Spinal cord (tissue), 10 donors: ENCODE data around the gene RFPL4A. TPM values are rescaled to one million over a fixed set of nuclear protein-coding genes. Genes with fewer than 3 reads are reported as not detected.
"Not testable (repeated sequence)": the region's sequence is repeated elsewhere in the genome, so short reads cannot be mapped to it uniquely, and the experiment has no call there.

Experiments
- DNase-seq, 6 donors: peaks; one replicate each; pipeline versions ENCODE4 v3.0.0 to v3.0.0-alpha.2; 2013 to 2015; ENCODE audit warnings: low spot score in 6 of 6, low read depth in 4 of 6
- H3K27ac ChIP-seq: one replicate; pipeline ENCODE4 v1.5.1; 2013; ENCODE audit warnings: low read depth, low read length, control low read depth
- H3K27me3 ChIP-seq: one replicate; pipeline ENCODE4 v1.6.1; 2013; ENCODE audit warnings: low read length; ENCODE audit not compliant: control insufficient read depth, insufficient read depth
- H3K36me3 ChIP-seq: one replicate; pipeline ENCODE4 v1.6.1; 2013; ENCODE audit warnings: low read length; ENCODE audit not compliant: control insufficient read depth, insufficient read depth
- H3K4me1 ChIP-seq: one replicate; pipeline ENCODE4 v1.6.1; 2013; ENCODE audit warnings: low read length; ENCODE audit not compliant: control insufficient read depth, insufficient read depth
- H3K4me3 ChIP-seq: one replicate; pipeline ENCODE4 v1.5.1; 2013; ENCODE audit warnings: low read depth, low read length, control low read depth
- H3K9me3 ChIP-seq: one replicate; pipeline ENCODE4 v1.6.1; 2013; ENCODE audit warnings: low read length; ENCODE audit not compliant: control insufficient read depth, insufficient read depth
- WGBS: methylation state at CpG from one replicate; pipeline ENCODE4 v1.1.5; 2013; ENCODE audit warnings: missing lambda C conversion rate; ENCODE audit not compliant: insufficient coverage; 5-methylcytosine and 5-hydroxymethylcytosine counted together
- long read RNA-seq, 4 donors: transcript quantifications; one replicate each; lab custom pipeline, GENCODE V29; 2026
- polyA plus RNA-seq, 2 donors: library from polyadenylated mRNA; unstranded; fragments of 120-200 nt; gene quantifications; one replicate each; pipeline ENCODE4 v1.2.1, GENCODE V29; 2013; ENCODE audit not compliant: insufficient read length in 2 of 2
- total RNA-seq, 2 donors: library from RNA; depleted of rRNA in 1 of 2; stranded (reverse); fragments of 120-200 nt in 1 of 2; fragments of >200 nt in 1 of 2; gene quantifications; one replicate each; pipeline versions ENCODE4 v1.2.3 to v1.2.4, GENCODE V29; 2013 to 2014
- donor health status: healthy.

The RFPL4A gene
- total RNA-seq (not detected), polyA plus RNA-seq (not detected)
- long read RNA-seq, donor 1: 0 reads
- long read RNA-seq, donor 2: 0 reads
- long read RNA-seq, donor 3: 0 reads
- long read RNA-seq, donor 4: 0 reads

DNA sequence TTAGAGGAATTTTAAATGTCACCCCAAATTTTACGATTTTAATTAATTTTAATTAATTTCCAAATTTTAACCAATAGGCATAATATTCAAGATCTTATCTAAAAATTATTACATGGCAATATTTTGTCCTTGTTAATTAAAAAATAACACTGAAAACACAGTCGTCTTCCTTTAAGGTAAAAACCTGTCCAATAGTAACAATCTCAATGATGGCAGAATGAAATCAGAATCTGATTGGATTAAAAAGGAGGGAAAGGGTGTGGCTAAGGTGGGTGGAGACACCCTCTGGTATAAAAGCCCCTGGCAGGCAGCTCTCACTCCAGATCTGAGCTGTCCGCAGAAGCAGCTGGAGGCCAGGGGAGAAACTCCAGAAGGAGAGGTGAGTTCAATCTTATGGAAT is at the start of gene RFPL4A:
Gene RFPL4A, plus strand, starts transcription at position 301 of the 400 bp plus-strand sequence. CDS start 2,704 bp downstream, outside the sequence.
- not testable (repeated sequence) for H3K4me1 ChIP-seq, H3K36me3 ChIP-seq, DNase-seq, H3K27me3 ChIP-seq, H3K9me3 ChIP-seq, H3K27ac ChIP-seq, H3K4me3 ChIP-seq
- 83% methylated on average over 1 of the region's 3 CpGs for WGBS

DNA sequence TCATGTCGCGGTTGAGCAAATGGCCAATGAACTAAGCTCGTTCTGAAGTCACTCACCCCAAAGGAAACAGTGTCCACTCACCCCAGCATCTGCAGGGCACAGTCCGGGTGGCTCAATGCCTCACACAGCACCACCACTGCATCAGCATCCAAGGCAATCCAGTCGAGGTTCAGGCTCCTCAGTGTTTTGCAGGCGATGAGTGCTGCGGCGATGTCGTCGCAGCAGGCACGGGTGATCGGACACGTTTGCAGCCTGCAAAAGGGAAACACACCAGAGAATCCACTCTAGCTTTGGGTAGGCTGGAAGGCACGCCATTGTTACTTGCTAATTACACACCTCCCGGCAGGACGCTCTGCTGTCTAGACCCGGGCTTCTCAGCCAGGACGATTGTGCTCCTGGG is 47.2 kb upstream of the RFPL4A start:
- Histone ChIP-seq H3K27me3 (no peaks in the 10 kb centered on the region), H3K9me3 (no peaks in the 10 kb centered on the region), H3K36me3 (no peaks in the 10 kb centered on the region), H3K4me3 (no peak overlapping the region), H3K4me1 (no peaks in the 10 kb centered on the region), H3K27ac (no peak overlapping the region)
- no peak for DNase-seq
- WGBS: 82% methylated on average over 18 of the region's 18 CpGs

GRCh38 chr19:55712804-55713631 is 45.9 kb upstream of the RFPL4A start:
- no peak overlapping the region for H3K27ac ChIP-seq
- 60% methylated on average over 1 of the region's 3 CpGs for WGBS
- H3K4me3 ChIP-seq: no peak overlapping the region
- no peaks in the 10 kb centered on the region for H3K36me3 ChIP-seq
- no peak for DNase-seq
- H3K27me3 ChIP-seq: no peaks in the 10 kb centered on the region
- H3K9me3 ChIP-seq: no peaks in the 10 kb centered on the region
- H3K4me1 ChIP-seq: no peaks in the 10 kb centered on the region

- no peak overlapping the region for H3K4me3 ChIP-seq
Observed at GRCh38 chr19:55716531-55716930, 42.4 kb upstream of the RFPL4A start.

DNA sequence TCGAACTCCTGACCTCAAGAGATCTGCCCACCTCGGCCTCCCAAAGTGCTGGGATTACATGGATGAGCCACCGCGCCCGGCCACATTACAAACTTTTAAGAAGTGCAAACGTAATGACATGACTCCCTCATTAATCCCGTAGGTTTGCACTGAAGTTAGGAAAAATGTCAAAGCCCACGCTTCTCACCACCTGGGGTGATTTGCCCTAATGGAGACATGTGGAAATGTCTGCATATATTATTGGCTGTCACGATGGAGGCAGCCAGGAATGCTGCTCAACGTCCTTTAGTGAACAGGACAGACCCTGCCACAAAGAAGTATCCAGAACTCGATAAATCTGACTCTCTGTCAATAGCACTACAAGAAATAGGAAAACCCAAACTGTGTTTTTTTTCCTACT is 41.6 kb upstream of the RFPL4A start:
- DNase-seq: no peak
- WGBS: 89% methylated on average over 7 of the region's 11 CpGs
- Histone ChIP-seq H3K27ac (no peak overlapping the region), H3K4me1 (no peaks in the 10 kb centered on the region), H3K4me3 (no peak overlapping the region), H3K36me3 (no peaks in the 10 kb centered on the region), H3K27me3 (no peaks in the 10 kb centered on the region), H3K9me3 (no peaks in the 10 kb centered on the region)

More at GRCh38 chr19:55716531-55716930, 42.4 kb upstream of the RFPL4A start:
- H3K9me3 ChIP-seq: no peaks in the 10 kb centered on the region
- WGBS: 85% methylated on average over 15 of the region's 15 CpGs
- no peaks in the 10 kb centered on the region for H3K27me3 ChIP-seq
- H3K4me1 ChIP-seq: no peaks in the 10 kb centered on the region
- H3K27ac ChIP-seq: no peak overlapping the region
- no peak for DNase-seq
- no peaks in the 10 kb centered on the region for H3K36me3 ChIP-seq

GRCh38 chr19:55717879-55718711 is 40.8 kb upstream of the RFPL4A start:
- H3K36me3 ChIP-seq, H3K9me3 ChIP-seq, H3K4me3 ChIP-seq, DNase-seq, H3K27me3 ChIP-seq, H3K27ac ChIP-seq, H3K4me1 ChIP-seq: not testable (repeated sequence)
- 57% methylated on average over 1 of the region's 13 CpGs for WGBS

- Histone ChIP-seq H3K4me1 (no peaks in the 10 kb centered on the region), H3K9me3 (no peaks in the 10 kb centered on the region), H3K27ac (no peak overlapping the region), H3K27me3 (no peaks in the 10 kb centered on the region), H3K36me3 (no peaks in the 10 kb centered on the region), H3K4me3 (no peak overlapping the region)
- DNase-seq: no peak
- WGBS: 92% methylated on average over 2 of the region's 5 CpGs
Observed at GRCh38 chr19:55720214-55720746, 38.6 kb upstream of the RFPL4A start.

DNA sequence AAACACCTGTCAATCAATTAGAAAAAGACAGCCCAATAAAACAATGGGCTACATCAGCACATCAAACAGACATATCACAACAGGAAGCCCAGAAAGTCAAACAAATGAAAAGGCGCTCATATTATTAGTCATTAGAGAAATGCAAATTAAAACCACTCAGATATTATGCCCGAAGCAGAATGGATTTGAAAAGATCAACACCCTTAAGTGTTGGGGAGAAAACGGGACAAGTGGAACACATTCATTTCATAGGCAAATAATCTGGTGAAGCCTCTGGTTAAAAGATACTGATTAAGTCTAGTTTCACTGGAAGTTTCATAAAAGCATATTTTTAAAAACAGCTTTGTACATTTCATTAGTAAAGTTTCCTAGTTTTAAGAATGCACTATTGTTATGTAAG is 38.1 kb upstream of the RFPL4A start:
- DNase-seq: no peak
- no peak overlapping the region for H3K27ac ChIP-seq
- no peaks in the 10 kb centered on the region for H3K9me3 ChIP-seq
- H3K4me1 ChIP-seq: no peaks in the 10 kb centered on the region
- WGBS: no CpG with 5 or more reads among the region's 3 CpGs
- no peaks in the 10 kb centered on the region for H3K36me3 ChIP-seq
- H3K27me3 ChIP-seq: no peaks in the 10 kb centered on the region
- no peak overlapping the region for H3K4me3 ChIP-seq

- Histone ChIP-seq H3K4me1 (no peaks in the 10 kb centered on the region), H3K27me3 (no peaks in the 10 kb centered on the region), H3K9me3 (no peaks in the 10 kb centered on the region), H3K4me3 (no peak overlapping the region), H3K36me3 (no peaks in the 10 kb centered on the region), H3K27ac (no peak overlapping the region)
- DNase-seq: no peak
- WGBS: 80% methylated on average over 2 of the region's 8 CpGs
Observed at GRCh38 chr19:55723491-55723890, 35.4 kb upstream of the RFPL4A start.
